ENCODE results near the gene POU3F3.

- TF ChIP-seq HDGF (IDR thresholded peaks at IDR 0.05; ENCODE audit: borderline replicate concordance) (no peak), TARDBP (IDR thresholded peaks at IDR 0.05) (no peak), SP1 (IDR thresholded peaks at IDR 0.05) (no peak), BHLHE40 (IDR thresholded peaks at IDR 0.05; ENCODE audit: borderline replicate concordance) (no peak)
These were observed 10.6 kb downstream of the POU3F3 start for GRCh38 chr2:104864280-104865095.

Measured in HEK293T (cell line).